Liver (tissue), 2 donors: Measurements from ENCODE around the gene STK17A.

ENCODE experiments used
- GABPA ChIP-seq, 2 donors: IDR thresholded peaks in 1 of 2; conservative IDR thresholded peaks in 1 of 2; 2 replicates each; pipeline ENCODE4 v1.6.1; 2016; ENCODE audit warnings: antibody characterized with exemption in 2 of 2, mild to moderate bottlenecking in 1 of 2, moderate library complexity in 1 of 2
- TAF1 ChIP-seq: conservative IDR thresholded peaks from 2 replicates; pipeline ENCODE4 v1.6.1; 2016; ENCODE audit warnings: antibody characterized with exemption, mild to moderate bottlenecking
- donor health status: healthy.

DNA sequence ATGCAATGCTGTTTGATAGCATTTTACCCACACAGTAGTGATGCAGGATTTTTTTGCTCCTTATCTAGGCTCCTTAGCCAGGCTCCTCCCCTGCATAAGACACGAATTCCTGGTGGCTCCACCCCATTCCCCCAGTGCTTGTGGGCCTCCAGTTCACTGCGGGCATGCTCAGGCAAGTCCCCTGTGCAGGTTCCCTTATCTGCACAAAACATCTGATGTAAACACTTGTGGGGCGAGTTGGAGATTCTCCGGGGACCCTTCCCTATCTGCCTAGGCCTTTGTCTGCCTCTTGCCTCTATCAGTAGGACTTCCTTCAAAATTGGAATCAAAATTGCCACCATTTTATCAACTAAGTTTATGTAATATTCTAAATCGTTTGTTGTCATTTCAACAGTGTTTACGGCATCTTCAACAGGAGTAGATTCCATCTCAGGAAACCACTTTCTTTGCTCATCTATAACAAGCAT lies 5.4 kb upstream of the STK17A start:
- TF ChIP-seq TAF1 (no peak), GABPA (IDR thresholded peaks at IDR 0.05 in 1 of 2, conservative IDR thresholded peaks at IDR 0.05 in 1 of 2) (no peak)
